Stimulated activated CD4-positive, alpha-beta T cell treated with anti-CD3 and anti-CD28 coated beads, Interleukin-4, amount 100 ng/mL, for 1 hour (primary cell): Measurements from ENCODE around the gene WNT9B.
"Not testable (repeated sequence)": the region's sequence is repeated elsewhere in the genome, so short reads cannot be mapped to it uniquely, and the experiment has no call there.

Source experiments
- DNase-seq: peaks from one replicate; pipeline ENCODE4 v3.0.0-alpha.2; 2020

The WNT9B gene

DNA sequence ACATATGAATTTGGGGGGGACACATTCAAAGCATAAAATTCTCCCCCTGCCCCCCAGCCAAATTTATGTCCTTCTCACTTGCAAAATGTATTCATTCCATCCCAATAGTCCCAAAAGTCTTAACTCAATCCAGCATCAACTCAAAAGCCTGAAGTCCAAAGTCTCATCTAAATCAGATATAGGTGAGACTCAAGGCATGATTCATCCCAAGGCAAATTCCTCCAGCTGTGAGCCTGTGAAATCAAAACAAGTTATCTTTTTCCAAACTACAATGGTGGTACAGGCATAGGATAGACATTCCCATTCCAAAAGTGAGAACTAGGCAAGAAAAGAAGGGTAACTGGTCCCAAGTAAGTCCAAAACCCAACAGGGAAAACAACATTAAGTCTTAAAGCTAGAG, 65.7 kb downstream of the WNT9B start:
- no peak for DNase-seq

DNA sequence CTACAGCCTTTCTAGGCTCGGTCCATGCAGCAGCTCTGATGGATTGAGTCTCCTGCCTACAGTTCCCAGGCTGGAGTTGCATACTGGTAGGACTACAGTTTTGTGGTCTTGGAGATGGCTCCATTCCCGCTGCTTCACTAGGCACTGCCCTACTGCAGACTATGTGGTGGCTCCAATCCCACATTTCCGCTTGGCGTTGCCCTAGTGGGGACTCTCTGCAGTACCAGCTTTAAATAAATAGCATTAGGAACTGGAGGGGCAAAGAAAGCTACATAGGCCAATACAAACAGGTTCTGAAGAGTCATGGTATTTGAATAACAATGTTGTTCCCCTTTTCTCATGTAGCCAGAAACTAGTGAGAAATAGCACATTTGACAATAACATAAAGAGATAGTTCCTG, 66.1 kb downstream of the WNT9B start:
- DNase-seq: no peak

DNA sequence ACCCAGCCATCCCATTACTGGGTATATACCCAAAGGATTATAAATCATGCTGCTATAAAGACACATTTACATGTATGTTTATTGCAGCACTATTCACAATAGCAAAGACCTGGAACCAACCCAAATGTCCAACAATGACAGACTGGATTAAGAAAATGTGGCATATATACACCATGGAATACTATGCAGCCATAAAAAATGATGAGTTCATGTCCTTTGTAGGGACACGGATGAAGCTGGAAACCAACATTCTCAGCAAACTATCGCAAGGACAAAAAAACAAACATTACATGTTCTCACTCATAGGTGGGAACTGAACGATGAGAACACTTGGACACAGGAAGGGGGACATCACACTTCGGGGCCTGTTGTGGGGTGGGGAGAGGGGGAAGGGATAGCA, 70.6 kb downstream of the WNT9B start:
- DNase-seq: not testable (repeated sequence)

DNA sequence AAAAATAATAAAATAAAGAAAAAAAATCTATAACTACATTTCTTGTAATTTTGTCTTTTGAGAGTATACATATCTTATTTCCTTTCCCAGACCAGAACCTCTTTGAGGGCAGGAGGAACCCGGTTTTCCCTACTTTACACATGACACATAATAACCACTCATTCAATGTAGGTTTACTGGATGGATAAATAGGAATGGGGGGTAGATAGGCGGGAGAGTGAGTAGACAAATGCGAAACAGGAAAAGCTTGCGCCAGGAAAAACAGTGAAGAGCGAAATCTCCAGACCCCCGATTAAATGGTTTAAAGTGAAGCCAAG, 71.1 kb downstream of the WNT9B start:
- DNase-seq: no peak

DNA sequence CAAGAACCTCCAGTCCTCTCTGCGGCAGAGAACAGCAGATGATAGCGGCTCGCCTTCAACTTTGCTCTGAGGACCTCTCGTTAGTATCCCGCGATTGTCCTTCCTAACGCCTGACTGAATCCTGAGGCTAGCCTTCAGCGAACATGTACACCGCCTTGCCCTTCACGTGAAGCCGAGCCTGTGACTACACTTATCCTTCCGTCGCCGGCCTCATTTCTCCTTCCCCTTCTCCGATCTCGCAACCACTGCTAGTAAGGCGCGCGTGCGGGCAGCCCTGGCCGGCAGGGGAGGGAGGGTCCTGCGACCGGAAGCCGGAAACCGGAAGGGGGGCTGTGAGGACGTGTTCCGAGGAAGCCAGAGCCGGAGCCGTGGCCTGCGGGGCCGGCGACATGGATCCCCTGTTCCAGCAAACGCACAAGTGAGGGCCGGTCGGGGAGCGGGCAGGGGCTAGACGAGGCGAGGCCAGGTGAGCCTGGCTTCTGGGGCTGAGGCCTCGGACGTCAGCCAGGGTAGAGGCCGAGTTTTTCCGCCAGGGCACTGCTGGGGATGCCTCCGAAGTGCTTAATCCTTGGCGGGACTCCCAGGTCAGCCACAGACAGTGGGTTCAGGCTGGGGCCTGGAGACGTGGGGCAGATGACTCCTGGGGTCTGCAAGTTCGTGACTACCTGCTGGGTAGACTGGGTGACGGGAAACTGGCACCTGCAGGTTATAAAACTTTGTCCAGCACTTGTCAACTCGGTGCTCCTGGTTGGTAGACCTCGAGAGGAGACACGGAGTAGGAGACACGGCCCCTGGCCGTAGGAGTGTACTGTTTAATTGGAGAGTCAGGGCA, 71.6 kb downstream of the WNT9B start, which contains the start of gene GOSR2:
GOSR2 (plus strand) TSS at position 357 of the 832 bp plus-strand sequence; CDS start at position 390, 33 bp downstream.
- DNase-seq: peak; percentile 91

DNA sequence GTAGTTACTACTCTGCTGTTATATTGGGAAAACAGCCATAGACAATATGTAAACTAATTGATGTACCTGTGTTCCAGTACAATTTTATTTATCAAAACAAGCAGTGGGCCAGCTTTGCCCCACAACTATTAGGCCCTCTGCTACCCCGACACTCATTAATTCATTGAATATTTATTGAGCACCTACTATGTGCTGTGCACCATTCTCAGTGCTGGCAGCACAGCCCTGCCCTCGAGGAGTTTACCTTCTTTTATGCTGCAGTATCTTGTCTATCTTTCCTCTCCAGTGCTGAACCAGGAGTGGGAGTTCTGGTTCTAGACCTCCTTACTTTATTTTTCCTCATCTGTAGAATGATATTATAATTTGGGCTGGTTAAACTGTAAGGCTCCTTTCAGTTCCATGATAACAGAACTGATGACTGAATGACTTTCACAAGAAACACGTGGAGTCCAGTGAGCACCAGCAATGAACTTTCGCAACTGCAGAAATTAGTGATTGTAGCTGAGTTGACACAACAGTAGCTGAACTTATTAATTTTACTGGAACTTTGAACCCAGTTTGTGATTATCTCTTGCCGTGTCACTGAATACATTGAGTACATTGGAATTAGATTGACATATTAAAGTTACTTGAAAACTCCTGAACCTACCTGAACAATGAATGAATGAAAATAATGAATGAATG, 73.9 kb downstream of the WNT9B start:
- DNase-seq: no peak

DNA sequence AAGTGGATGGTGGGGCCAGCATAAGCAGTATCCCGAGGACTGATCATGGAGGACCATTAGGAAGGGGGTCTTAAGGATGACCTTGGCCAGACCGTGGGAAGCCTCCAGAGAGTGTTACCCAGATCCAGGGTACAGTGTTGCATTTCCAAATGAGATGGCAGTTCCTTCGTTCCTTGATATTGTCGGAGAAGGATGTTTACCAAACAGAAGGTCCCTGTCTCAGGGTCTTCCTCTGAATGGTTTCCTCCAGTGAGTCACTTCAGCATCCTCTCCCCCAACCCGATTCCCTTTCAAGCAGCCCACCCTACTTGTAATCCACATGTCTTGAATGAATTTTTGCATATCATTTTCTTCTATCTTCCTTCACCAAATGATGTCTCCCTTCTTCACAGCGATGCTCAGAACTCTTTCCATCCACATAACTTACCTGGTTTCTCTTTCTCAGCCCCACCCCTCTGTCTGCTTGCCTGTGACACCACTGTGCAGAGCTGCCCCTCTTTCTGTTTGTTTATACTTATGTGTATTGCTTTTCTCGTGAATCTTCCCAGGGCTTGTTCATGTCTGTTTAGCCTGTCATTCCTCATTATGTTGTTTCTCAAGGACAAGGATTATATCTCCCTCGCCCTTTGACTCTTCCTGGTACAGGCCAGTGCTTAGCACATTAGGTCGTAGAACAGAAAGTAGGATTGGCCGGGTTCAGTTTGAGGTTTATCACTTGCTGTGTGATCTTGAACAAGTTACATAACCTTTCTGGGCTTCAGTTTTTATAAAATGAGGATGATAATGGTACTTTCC, 77.3 kb downstream of the WNT9B start:
- DNase-seq: no peak

DNA sequence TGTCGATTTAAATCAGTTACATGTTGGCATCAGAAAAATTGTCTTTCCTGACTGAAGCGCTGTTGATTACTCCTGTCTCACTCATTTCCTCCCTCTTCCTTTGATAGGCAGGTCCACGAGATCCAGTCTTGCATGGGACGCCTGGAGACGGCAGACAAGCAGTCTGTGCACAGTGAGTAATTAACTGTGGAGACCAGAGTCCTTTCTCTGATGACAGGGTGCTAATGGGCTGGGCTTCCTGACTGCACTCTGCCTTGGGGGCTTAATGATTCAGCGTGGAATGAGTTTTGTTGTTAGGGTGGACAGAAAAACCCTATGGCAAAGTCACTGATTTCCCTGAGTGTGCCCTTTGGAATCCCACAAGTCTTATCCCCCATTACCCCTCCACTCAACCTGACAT, 78.0 kb downstream of the WNT9B start:
- no peak for DNase-seq

DNA sequence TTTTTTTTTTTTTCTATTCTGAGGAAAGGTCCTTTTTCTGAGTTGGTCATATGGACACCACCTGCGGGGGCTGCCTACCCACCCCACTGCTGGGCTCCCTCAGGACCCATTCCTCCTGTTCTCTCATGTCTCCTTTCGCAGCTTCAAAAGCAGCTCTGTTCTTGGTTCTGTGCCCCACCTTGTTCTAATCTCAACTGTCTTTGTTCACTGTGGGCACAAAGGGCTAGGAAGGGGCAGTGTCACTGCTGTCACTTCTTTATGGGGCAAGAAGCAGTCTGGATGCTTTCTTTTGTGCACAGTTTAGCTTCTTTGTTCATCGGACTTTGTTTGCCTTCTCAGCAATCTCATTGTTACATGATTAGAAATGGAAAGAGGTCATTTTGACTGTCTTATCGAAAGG, 78.7 kb downstream of the WNT9B start:
- DNase-seq: no peak

DNA sequence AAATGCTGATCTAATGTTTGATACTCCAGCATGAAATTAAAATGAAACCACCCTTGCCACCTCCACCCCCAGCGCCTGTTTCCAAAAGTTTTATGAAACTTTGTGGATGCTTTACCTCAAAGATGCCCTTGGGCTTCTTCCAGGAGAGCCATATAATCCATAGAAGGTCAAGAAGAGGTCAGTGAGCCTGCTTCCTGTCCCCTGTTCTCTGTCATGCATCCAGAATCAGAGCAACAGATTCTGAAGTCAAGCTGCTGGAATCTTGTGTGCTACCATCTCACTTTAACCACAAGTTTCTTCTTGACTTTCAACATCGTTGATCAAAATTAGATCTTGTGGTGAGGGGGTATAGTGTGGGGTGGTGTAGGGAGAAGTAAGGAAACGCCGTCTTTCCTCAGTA, 80.2 kb downstream of the WNT9B start:
- DNase-seq: no peak

DNA sequence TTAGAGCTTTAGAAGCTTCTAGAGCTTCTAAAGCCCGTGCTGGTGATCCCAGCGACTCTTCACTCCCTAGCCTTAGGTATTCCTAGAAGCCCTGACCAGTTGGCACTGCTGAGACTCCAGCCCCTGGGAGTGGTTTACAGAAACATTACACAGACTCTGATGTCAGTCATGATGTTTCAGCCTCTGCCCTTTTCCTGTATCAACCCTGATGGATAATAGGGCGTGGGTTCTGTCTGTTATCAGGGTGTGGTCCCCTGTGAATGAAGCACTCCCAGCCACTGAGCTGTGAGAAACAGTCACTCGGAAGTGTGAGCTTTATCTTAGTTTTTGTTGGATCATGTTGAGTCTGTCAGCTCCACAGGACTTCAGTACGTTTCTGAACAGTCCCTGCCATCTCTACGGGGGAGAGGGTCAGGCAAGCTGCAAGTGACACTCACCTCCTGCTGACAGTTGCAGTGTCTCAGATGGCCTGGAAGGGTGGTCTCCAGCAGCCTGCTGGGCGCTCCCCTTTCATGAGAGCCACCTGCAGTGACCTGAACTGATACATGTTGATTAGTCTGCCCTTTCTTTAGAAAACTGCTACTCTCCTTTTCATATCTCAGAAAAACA, 84.4 kb downstream of the WNT9B start:
- DNase-seq: no peak
